B cell (primary cell): ENCODE measurements around the gene MSLN. TPM values are rescaled to one million over a fixed set of nuclear protein-coding genes. Genes with fewer than 3 reads are reported as not detected.

Source experiments
- ATAC-seq: fragments of 200-7000 bp; cut with Tn5 transposase; one replicate; pipeline ENCODE4 v1.10.0; 2021; ENCODE audit warnings: low read depth, mild to moderate bottlenecking, moderate number of reproducible peaks, moderate library complexity
- CTCF ChIA-PET: fragments of 350-600 bp; sonication (Branson Sonifier 250); formaldehyde crosslinking; loops from one replicate; lab custom pipeline; 2021; ENCODE audit warnings: antibody characterized with exemption, inconsistent platforms; lab: Charles Lee
- POLR2A ChIA-PET: fragments of 350-600 bp; sonication (Branson Sonifier 250); formaldehyde crosslinking; loops from one replicate; lab custom pipeline; 2021; ENCODE audit warnings: antibody characterized with exemption; lab: Charles Lee
- DNase-seq: peaks from one replicate; pipeline ENCODE4 v3.0.0; 2013
- H2AFZ ChIP-seq: 2 replicates; pipeline ENCODE4 v1.6.1; 2012; ENCODE audit warnings: mild to moderate bottlenecking, low read depth, low read length; ENCODE audit not compliant: insufficient read depth, poor library complexity, severe bottlenecking
- H3K27ac ChIP-seq, 2 donors: 1 replicate in 1 of 2; 2 replicates in 1 of 2; pipeline ENCODE4 v1.5.1; 2012 to 2013; ENCODE audit warnings: low read length in 2 of 2, mild to moderate bottlenecking in 2 of 2, moderate library complexity in 1 of 2
- H3K27me3 ChIP-seq, 4 experiments: fragments of 200-600 bp in 1 of 4; sonication (generic) in 1 of 4; replicated peaks in 1 of 4; 1 replicate in 2 of 4; 2 replicates in 2 of 4; pipeline versions ENCODE4 v1.6.1 to v1.7.0; 2013 to 2016; ENCODE audit warnings: low read length in 3 of 4, mild to moderate bottlenecking in 2 of 4, mixed read lengths in 1 of 4, moderate library complexity in 1 of 4; ENCODE audit not compliant: insufficient read depth in 4 of 4, control insufficient read depth in 3 of 4; ENCODE audit errors: control extremely low read depth in 1 of 4
- H3K36me3 ChIP-seq, 2 experiments: replicated peaks in 1 of 2; 1 replicate in 1 of 2; 2 replicates in 1 of 2; pipeline versions ENCODE4 v1.6.1 to v1.7.1; 2013; ENCODE audit warnings: low read length in 1 of 2; ENCODE audit not compliant: insufficient read depth in 2 of 2, control insufficient read depth in 1 of 2; ENCODE audit errors: control extremely low read depth in 1 of 2, extremely low read depth in 1 of 2
- H3K4me1 ChIP-seq, 2 donors: fragments of 200-600 bp in 1 of 2; sonication (generic) in 1 of 2; 1 replicate in 1 of 2; 2 replicates in 1 of 2; pipeline versions ENCODE4 v1.5.1 to v1.6.1; 2013 to 2017; ENCODE audit warnings: low read length in 2 of 2; ENCODE audit not compliant: control insufficient read depth in 2 of 2, insufficient read depth in 2 of 2
- H3K4me2 ChIP-seq: replicated peaks from 2 replicates; pipeline ENCODE3; 2012; ENCODE audit warnings: mild to moderate bottlenecking, low read depth, low read length; ENCODE audit not compliant: poor library complexity, severe bottlenecking
- H3K4me3 ChIP-seq, 5 experiments: fragments of 200-600 bp in 1 of 5; sonication (generic) in 1 of 5; 1 replicate in 3 of 5; 2 replicates in 2 of 5; pipeline versions ENCODE4 v1.5.1 to v1.7.0; 2011 to 2016; ENCODE audit warnings: low read length in 4 of 5, mild to moderate bottlenecking in 4 of 5, low read depth in 2 of 5, control low read depth in 1 of 5, moderate library complexity in 1 of 5; ENCODE audit not compliant: insufficient read depth in 1 of 5; ENCODE audit errors: control extremely low read depth in 1 of 5, extremely low read depth in 1 of 5
- H3K79me2 ChIP-seq: fragments of 200-600 bp; sonication (generic); one replicate; pipeline ENCODE4 v1.6.0; 2016; ENCODE audit warnings: low read length; ENCODE audit not compliant: control insufficient read depth, insufficient read depth
- H3K9ac ChIP-seq: fragments of 200-600 bp; sonication (generic); 2 replicates; pipeline ENCODE4 v1.6.1; 2017; ENCODE audit warnings: mild to moderate bottlenecking, low read length, moderate library complexity
- H3K9me3 ChIP-seq, 3 donors: one replicate each; pipeline versions ENCODE4 v1.6.1 to v1.7.1; 2013; ENCODE audit warnings: low read length in 2 of 3; ENCODE audit not compliant: control insufficient read depth in 2 of 3, insufficient read depth in 1 of 3; ENCODE audit errors: control extremely low read depth in 1 of 3
- H4K20me1 ChIP-seq: 2 replicates; pipeline ENCODE4 v1.6.0; 2012; ENCODE audit warnings: mild to moderate bottlenecking, low read length; ENCODE audit not compliant: insufficient read depth, control insufficient read depth, poor library complexity, severe bottlenecking
- H3K27ac Mint-ChIP-seq: one replicate; pipeline ENCODE4 v1.8.0; 2021; ENCODE audit warnings: mixed read lengths
- H3K27me3 Mint-ChIP-seq: one replicate; pipeline ENCODE4 v1.8.0; 2021; ENCODE audit warnings: mixed read lengths
- H3K4me1 Mint-ChIP-seq: one replicate; pipeline ENCODE4 v1.8.0; 2021; ENCODE audit warnings: mixed read lengths
- H3K4me3 Mint-ChIP-seq: one replicate; pipeline ENCODE4 v1.8.0; 2021; ENCODE audit warnings: mixed read lengths
- H3K9me3 Mint-ChIP-seq: one replicate; pipeline ENCODE4 v1.8.0; 2022; ENCODE audit warnings: mixed read lengths; ENCODE audit not compliant: insufficient read depth
- CTCF ChIP-seq: fragments of 200-600 bp; IDR thresholded peaks from one replicate; pipeline ENCODE4 v1.8.0; 2022; ENCODE audit warnings: antibody characterized with exemption, mild to moderate bottlenecking
- EZH2 ChIP-seq: IDR thresholded peaks from 2 replicates; pipeline ENCODE4 v1.6.1; 2012; ENCODE audit warnings: borderline replicate concordance, low read depth, mild to moderate bottlenecking, moderate library complexity, low read length; ENCODE audit not compliant: insufficient read depth, poor library complexity, severe bottlenecking
- WGBS: methylation state at CpG from one replicate; pipeline ENCODE4 v1.1.5; 2013; ENCODE audit warnings: missing lambda C conversion rate; ENCODE audit not compliant: insufficient coverage; 5-methylcytosine and 5-hydroxymethylcytosine counted together
- intact Hi-C: fragments of 100-400 bp; cut with micrococcal nuclease; formaldehyde crosslinking; loops from one replicate; pipeline ENCODE4 v1.10.0; 2022
- polyA plus RNA-seq: library from polyadenylated mRNA; depleted of rRNA; stranded (reverse); fragments of >200 nt; gene quantifications from 2 replicates; pipeline ENCODE4 v1.2.3, GENCODE V29; 2012
- total RNA-seq, 2 donors: library from RNA; stranded (reverse); fragments of 120-200 nt in 1 of 2; gene quantifications; 1 replicate in 1 of 2; 2 replicates in 1 of 2; pipeline versions ENCODE4 v1.2.3 to v1.2.4, GENCODE V29; 2013 to 2022

The MSLN gene
- total and polyA plus RNA-seq, 2 donors (not counting 1 experiment from before 2014, with no cell fraction given) = not detected

DNA sequence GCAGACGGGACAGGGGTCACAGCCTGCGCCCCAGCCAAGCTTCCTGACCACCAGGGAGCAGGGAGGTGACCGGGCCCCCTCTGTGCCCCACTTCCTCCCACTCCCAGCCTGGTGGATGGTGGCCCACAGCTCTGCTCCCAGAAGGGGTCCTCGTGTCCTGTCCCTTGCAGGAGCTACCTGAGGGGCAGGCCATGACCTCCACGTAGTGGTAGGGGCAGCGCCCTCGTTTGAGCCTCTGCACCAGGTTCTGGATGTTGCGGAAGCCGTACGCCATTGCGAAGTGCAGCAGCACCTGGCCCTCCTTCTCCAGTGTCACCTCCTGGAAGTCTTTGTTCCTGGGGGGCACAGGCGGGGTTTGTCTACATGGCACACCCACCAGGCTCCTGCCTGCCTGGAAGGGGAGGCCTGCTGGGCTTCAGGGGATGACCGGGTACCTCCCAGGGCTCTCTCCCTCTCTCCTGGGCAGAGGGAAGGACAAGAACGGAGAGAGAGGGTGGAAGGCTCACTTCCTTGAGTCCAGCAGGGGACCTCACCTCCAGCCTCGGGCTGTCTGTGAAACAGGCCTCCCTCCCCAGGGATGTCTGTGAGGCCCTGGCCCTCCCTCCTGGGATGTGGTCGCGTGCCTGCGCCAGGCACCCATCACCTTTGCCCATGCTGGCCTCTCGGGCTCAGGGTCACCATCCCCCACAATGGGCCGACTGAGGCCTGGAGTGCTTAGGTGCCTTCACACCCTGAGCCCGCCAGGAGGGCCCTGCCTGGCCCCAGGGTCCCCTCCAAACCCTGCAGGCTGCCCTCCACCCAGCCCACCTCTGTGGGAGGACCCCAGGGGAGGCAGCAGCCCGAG lies 29.6 kb upstream of the MSLN start:
- Mint-ChIP-seq H3K4me3 (no peak overlapping the region), H3K27me3 (no peaks in the 10 kb centered on the region), H3K9me3 (no peaks in the 10 kb centered on the region), H3K27ac (no peak overlapping the region), H3K4me1 (peaks cover 9% of the 10 kb centered on the region)
- no peaks in the 10 kb centered on the region for H3K27me3 ChIP-seq
- ATAC-seq (no peak), DNase-seq (no peak)
- no peaks in the 10 kb centered on the region for H3K9me3 ChIP-seq
- ChIA-PET CTCF (interaction anchor here (0.5 to 2.6 kb wide), 3 partner anchors 11 to 21 kb away, joined by 3 to 21 read pairs (median 3); no protein-coding TSS in a partner anchor), POLR2A (no interaction called here)
- peaks cover 0 to 41% of the 10 kb centered on the region in 2 experiments for H3K36me3 ChIP-seq
- no peak overlapping the region for H3K4me2 ChIP-seq
- H3K27ac ChIP-seq = no peak overlapping the region
- no peak for TF ChIP-seq EZH2
- TF ChIP-seq CTCF = no peak
- 84% methylated on average over 19 of the region's 22 CpGs for WGBS
- intact Hi-C loops = no loop called here
- H3K79me2 ChIP-seq = no peaks in the 10 kb centered on the region
- no peak overlapping the region for H3K9ac ChIP-seq
- peaks cover 10 to 21% of the 10 kb centered on the region in 2 donors for H3K4me1 ChIP-seq
- H4K20me1 ChIP-seq = peaks cover 13% of the 10 kb centered on the region
- no peak overlapping the region for H3K4me3 ChIP-seq
- no peak overlapping the region for H2AFZ ChIP-seq

DNA sequence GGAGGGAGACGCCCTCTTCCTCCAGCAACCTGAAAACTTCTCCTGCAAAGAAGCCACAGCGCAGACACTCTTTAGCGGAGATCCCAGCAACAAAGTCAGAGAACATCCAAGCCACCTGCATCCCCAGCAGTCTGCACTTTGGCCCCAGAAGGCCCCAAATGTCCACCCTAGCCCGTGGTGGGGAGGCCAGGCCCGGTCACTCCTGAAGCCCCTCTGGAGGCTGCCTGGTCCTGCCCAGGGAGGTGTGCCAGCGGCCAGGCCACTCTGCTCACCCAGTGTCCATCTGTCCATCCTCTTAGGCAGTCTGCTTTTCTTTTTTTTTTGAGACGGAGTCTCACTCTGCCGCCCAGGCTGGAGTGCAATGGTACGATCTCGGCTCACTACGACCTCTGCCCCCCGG lies 28.2 kb upstream of the MSLN start:
- ChIA-PET CTCF (interaction anchor here (1.2 to 2.6 kb wide), 3 partner anchors 8 to 22 kb away, joined by 3 to 21 read pairs (median 3); partner anchors contain the start of gene CIAO3), POLR2A (interaction anchor here (0.6 kb wide), 1 partner anchor 9 kb away, joined by 3 read pairs; no protein-coding TSS in a partner anchor)
- intact Hi-C loops = no loop called here
- Histone ChIP-seq H3K9me3 (no peaks in the 10 kb centered on the region), H4K20me1 (peaks cover 7% of the 10 kb centered on the region), H3K27ac (no peak overlapping the region), H2AFZ (no peak overlapping the region), H3K27me3 (no peaks in the 10 kb centered on the region), H3K36me3 (peaks cover 0 to 52% of the 10 kb centered on the region in 2 experiments), H3K79me2 (no peaks in the 10 kb centered on the region), H3K9ac (no peak overlapping the region), H3K4me2 (no peak overlapping the region), H3K4me1 (peaks cover 4 to 13% of the 10 kb centered on the region in 2 donors), H3K4me3 (no peak overlapping the region)
- H3K27me3 Mint-ChIP-seq = no peaks in the 10 kb centered on the region
- H3K4me3 Mint-ChIP-seq = no peak overlapping the region
- no peak overlapping the region for H3K27ac Mint-ChIP-seq
- H3K9me3 Mint-ChIP-seq = no peaks in the 10 kb centered on the region
- TF ChIP-seq CTCF (no peak), EZH2 (no peak)
- H3K4me1 Mint-ChIP-seq = peaks cover 2% of the 10 kb centered on the region
- no peak for DNase-seq
- 98% methylated on average over 12 of the region's 12 CpGs for WGBS
- no peak for ATAC-seq
